Panc1 (cell line): ENCODE results near the gene ITGAL. TPM values are rescaled to one million over a fixed set of nuclear protein-coding genes. Genes with fewer than 3 reads are reported as not detected.

ENCODE experiments used
- ATAC-seq: fragments of 200-7000 bp; cut with Tn5 transposase; 2 replicates; pipeline ENCODE4 v1.9.1; 2020; ENCODE audit warnings: mild to moderate bottlenecking, moderate library complexity
- BruUV-seq: library from RNA; stranded (reverse); fragments of 400-500 nt; replicated peaks from 2 replicates; lab custom pipeline; 2021; lab: Mats Ljungman, UMichigan
- CTCF ChIA-PET: fragments of 300-600 bp; sonication (Branson Sonifier 250); formaldehyde crosslinking; loops from one replicate; lab custom pipeline; 2022; ENCODE audit warnings: antibody characterized with exemption; lab: Charles Lee
- POLR2A ChIA-PET: fragments of 300-600 bp; sonication (Branson Sonifier 250); formaldehyde crosslinking; loops from one replicate; lab custom pipeline; 2022; ENCODE audit warnings: antibody characterized with exemption; lab: Charles Lee
- DNase-seq: peaks from one replicate; pipeline ENCODE4 v3.0.0-alpha.2; 2010; ENCODE audit warnings: low read depth, low spot score
- H3K27ac ChIP-seq: 2 replicates; pipeline ENCODE4 v1.5.1; 2011; ENCODE audit warnings: mild to moderate bottlenecking, low read length, inconsistent platforms
- H3K27me3 ChIP-seq: fragments of 200-500 bp; sonication (Bioruptor generic); 2 replicates; pipeline ENCODE4 v1.6.0; 2014; ENCODE audit warnings: low read length, inconsistent platforms; ENCODE audit not compliant: control insufficient read depth, insufficient read depth
- H3K36me3 ChIP-seq: fragments of 200-500 bp; sonication (Bioruptor generic); 2 replicates; pipeline ENCODE4 v1.5.1; 2014; ENCODE audit warnings: inconsistent platforms, mild to moderate bottlenecking, low read length, moderate library complexity; ENCODE audit not compliant: control insufficient read depth, insufficient read depth
- H3K4me1 ChIP-seq: 2 replicates; pipeline ENCODE4 v1.5.1; 2011; ENCODE audit warnings: inconsistent platforms, mild to moderate bottlenecking, low read length, moderate library complexity; ENCODE audit not compliant: control insufficient read depth, insufficient read depth
- H3K4me3 ChIP-seq, 2 experiments: 2 replicates each; pipeline ENCODE4 v1.5.1; 2011 to 2012; ENCODE audit warnings: low read depth in 2 of 2, low read length in 2 of 2, mild to moderate bottlenecking in 2 of 2, inconsistent platforms in 1 of 2, moderate library complexity in 1 of 2
- H3K9me3 ChIP-seq: fragments of 200-500 bp; sonication (Bioruptor generic); 2 replicates; pipeline ENCODE4 v1.5.1; 2014; ENCODE audit warnings: low read depth, mild to moderate bottlenecking, inconsistent platforms, low read length, moderate library complexity; ENCODE audit not compliant: control insufficient read depth, insufficient read depth
- CTCF ChIP-seq: fragments of 450-650 bp; IDR thresholded peaks from 2 replicates; pipeline ENCODE4 v1.5.1; 2017; ENCODE audit warnings: mild to moderate bottlenecking
- POLR2AphosphoS5 ChIP-seq: IDR thresholded peaks from 2 replicates; pipeline ENCODE4 v1.6.1; 2012; ENCODE audit warnings: mild to moderate bottlenecking, low read depth, low read length, moderate library complexity
- SIN3A ChIP-seq: IDR thresholded peaks from 2 replicates; pipeline ENCODE4 v1.6.1; 2012; ENCODE audit warnings: low read depth, mild to moderate bottlenecking, low read length, moderate library complexity, borderline replicate concordance; ENCODE audit not compliant: insufficient read depth
- TCF7L2 ChIP-seq: IDR thresholded peaks from 2 replicates; pipeline ENCODE4 v1.6.1; 2011; ENCODE audit warnings: mild to moderate bottlenecking, low read depth, low read length, inconsistent platforms
- in situ Hi-C: cut with HindIII; loops from 2 replicates; pipeline ENCODE4 v1.10.0; 2016; ENCODE audit warnings: low sequenced_read_pairs, low pct_unique_long_range_greater_than_20kb
- intact Hi-C: fragments of 100-400 bp; cut with micrococcal nuclease; formaldehyde crosslinking; loops from one replicate; pipeline ENCODE4 v1.10.0; 2022; ENCODE audit not compliant: unreplicated experiment
- total RNA-seq: library from RNA; stranded (reverse); gene quantifications from one replicate; pipeline ENCODE4 v1.2.1, GENCODE V29; 2021; ENCODE audit not compliant: unreplicated experiment
- TF ChIP-seq, protein P1 (sequence below), 2 experiments: IDR thresholded peaks; 2 replicates each; pipeline ENCODE4 v1.6.1; 2011 to 2012; ENCODE audit warnings: low read depth in 2 of 2, control low read depth in 1 of 2, low read length in 1 of 2, mild to moderate bottlenecking in 1 of 2, moderate library complexity in 1 of 2; ENCODE audit not compliant: insufficient read depth in 1 of 2

Gene ITGAL
- total RNA-seq, 1 experiment from 2014 or later: 0.54 TPM

- H3K27me3 ChIP-seq: no peaks in the 10 kb centered on the region
- ATAC-seq (no peak), DNase-seq (no peak)
- POLR2A ChIA-PET: interaction anchor here (0.6 kb wide), 1 partner anchor 108 kb away, joined by 5 read pairs; no protein-coding TSS in a partner anchor
- in situ Hi-C loops: no loop called here
- no peaks in the 10 kb centered on the region for H3K4me1 ChIP-seq
- intact Hi-C loops: no loop called here
- CTCF ChIA-PET: no interaction called here
- no peaks in the 10 kb centered on the region for H3K36me3 ChIP-seq
- no peaks in the 10 kb centered on the region for H3K9me3 ChIP-seq
- H3K4me3 ChIP-seq: no peak overlapping the region
- H3K27ac ChIP-seq: no peak overlapping the region
- TF ChIP-seq CTCF (no peak), TCF7L2 (no peak), POLR2AphosphoS5 (no peak), SIN3A (no peak)
- TF ChIP-seq, protein P1, sequence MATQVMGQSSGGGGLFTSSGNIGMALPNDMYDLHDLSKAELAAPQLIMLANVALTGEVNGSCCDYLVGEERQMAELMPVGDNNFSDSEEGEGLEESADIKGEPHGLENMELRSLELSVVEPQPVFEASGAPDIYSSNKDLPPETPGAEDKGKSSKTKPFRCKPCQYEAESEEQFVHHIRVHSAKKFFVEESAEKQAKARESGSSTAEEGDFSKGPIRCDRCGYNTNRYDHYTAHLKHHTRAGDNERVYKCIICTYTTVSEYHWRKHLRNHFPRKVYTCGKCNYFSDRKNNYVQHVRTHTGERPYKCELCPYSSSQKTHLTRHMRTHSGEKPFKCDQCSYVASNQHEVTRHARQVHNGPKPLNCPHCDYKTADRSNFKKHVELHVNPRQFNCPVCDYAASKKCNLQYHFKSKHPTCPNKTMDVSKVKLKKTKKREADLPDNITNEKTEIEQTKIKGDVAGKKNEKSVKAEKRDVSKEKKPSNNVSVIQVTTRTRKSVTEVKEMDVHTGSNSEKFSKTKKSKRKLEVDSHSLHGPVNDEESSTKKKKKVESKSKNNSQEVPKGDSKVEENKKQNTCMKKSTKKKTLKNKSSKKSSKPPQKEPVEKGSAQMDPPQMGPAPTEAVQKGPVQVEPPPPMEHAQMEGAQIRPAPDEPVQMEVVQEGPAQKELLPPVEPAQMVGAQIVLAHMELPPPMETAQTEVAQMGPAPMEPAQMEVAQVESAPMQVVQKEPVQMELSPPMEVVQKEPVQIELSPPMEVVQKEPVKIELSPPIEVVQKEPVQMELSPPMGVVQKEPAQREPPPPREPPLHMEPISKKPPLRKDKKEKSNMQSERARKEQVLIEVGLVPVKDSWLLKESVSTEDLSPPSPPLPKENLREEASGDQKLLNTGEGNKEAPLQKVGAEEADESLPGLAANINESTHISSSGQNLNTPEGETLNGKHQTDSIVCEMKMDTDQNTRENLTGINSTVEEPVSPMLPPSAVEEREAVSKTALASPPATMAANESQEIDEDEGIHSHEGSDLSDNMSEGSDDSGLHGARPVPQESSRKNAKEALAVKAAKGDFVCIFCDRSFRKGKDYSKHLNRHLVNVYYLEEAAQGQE (IDR thresholded peaks at IDR 0.05; ENCODE audit: insufficient read depth in 1 of 2, low read depth in 2 of 2, low read length in 1 of 2): no peak
- no TSS peak for BruUV-seq
These were observed 79.2 kb downstream of the ITGAL start for GRCh38 chr16:30551781-30552180.

DNA sequence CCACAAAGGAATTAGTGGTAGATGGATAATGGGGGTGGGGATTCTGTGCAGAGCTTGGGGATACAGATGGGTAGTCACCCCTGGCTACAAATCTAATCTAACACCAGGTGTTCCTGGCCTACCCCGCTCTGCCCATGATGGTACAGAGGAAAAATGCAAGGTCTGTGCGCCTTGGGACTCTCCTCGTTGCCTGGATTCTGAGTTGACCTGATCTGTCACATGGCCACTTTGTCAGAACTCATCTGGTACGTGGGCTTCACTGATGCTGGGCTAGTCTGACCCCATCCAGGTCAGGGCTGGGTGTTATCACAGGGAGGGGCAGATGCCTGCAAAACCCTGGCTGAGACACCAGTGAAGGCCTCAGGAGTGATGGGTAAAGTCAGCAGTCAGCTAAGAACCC is 80.4 kb downstream of the ITGAL start:
- Histone ChIP-seq H3K4me1 (peaks cover 5% of the 10 kb centered on the region; the same call in 1 of the 2 replicates), H3K27ac (no peak overlapping the region), H3K9me3 (no peaks in the 10 kb centered on the region), H3K27me3 (no peaks in the 10 kb centered on the region), H3K4me3 (no peak overlapping the region), H3K36me3 (no peaks in the 10 kb centered on the region)
- no TSS peak for BruUV-seq
- ChIA-PET CTCF (no interaction called here), POLR2A (no interaction called here)
- intact Hi-C loops (no loop called here), in situ Hi-C loops (no loop called here)
- no peak for TF ChIP-seq CTCF
- no peak for TF ChIP-seq TCF7L2
- TF ChIP-seq, protein P1 (IDR thresholded peaks at IDR 0.05; ENCODE audit: insufficient read depth in 1 of 2, low read depth in 2 of 2, low read length in 1 of 2): no peak
- no peak for TF ChIP-seq POLR2AphosphoS5
- TF ChIP-seq SIN3A: no peak
- DNase-seq: no peak
- ATAC-seq: no peak
